ENCODE data around the gene FGD1.

- no peak for TF ChIP-seq CTCF (IDR thresholded peaks at IDR 0.05)
- no peak for TF ChIP-seq ZNF138 (CRISPR knock-in tag; conservative IDR thresholded peaks at IDR 0.05)
- no peak for TF ChIP-seq TCF7 (CRISPR knock-in tag; IDR thresholded peaks at IDR 0.05; ENCODE audit: low read depth)
- no peak for TF ChIP-seq AFF4 (CRISPR knock-in tag; IDR thresholded peaks at IDR 0.05; ENCODE audit: borderline replicate concordance)
- no peak for TF ChIP-seq ZNF317 (CRISPR knock-in tag; IDR thresholded peaks at IDR 0.05; ENCODE audit: borderline replicate concordance, low read depth)
- TF ChIP-seq CBFB (CRISPR knock-in tag; IDR thresholded peaks at IDR 0.05; ENCODE audit: low read depth): no peak
- TF ChIP-seq MXD4 (CRISPR knock-in tag; IDR thresholded peaks at IDR 0.05; ENCODE audit: borderline replicate concordance): no peak
Measured at GRCh38 chrX:54442790-54443189, 53.2 kb downstream of the FGD1 start.

Measured in WTC11 (cell line).